Panc1 (cell line): ENCODE results near the gene RBM24. TPM values are rescaled to one million over a fixed set of nuclear protein-coding genes. Genes with fewer than 3 reads are reported as not detected.

Experiments
- ATAC-seq: fragments of 200-7000 bp; cut with Tn5 transposase; 2 replicates; pipeline ENCODE4 v1.9.1; 2020; ENCODE audit warnings: mild to moderate bottlenecking, moderate library complexity
- BruUV-seq: library from RNA; stranded (reverse); fragments of 400-500 nt; replicated peaks from 2 replicates; lab custom pipeline; 2021; lab: Mats Ljungman, UMichigan
- CTCF ChIA-PET: fragments of 300-600 bp; sonication (Branson Sonifier 250); formaldehyde crosslinking; loops from one replicate; lab custom pipeline; 2022; ENCODE audit warnings: antibody characterized with exemption; lab: Charles Lee
- POLR2A ChIA-PET: fragments of 300-600 bp; sonication (Branson Sonifier 250); formaldehyde crosslinking; loops from one replicate; lab custom pipeline; 2022; ENCODE audit warnings: antibody characterized with exemption; lab: Charles Lee
- DNase-seq: peaks from one replicate; pipeline ENCODE4 v3.0.0-alpha.2; 2010; ENCODE audit warnings: low read depth, low spot score
- H3K27ac ChIP-seq: 2 replicates; pipeline ENCODE4 v1.5.1; 2011; ENCODE audit warnings: mild to moderate bottlenecking, low read length, inconsistent platforms
- H3K27me3 ChIP-seq: fragments of 200-500 bp; sonication (Bioruptor generic); 2 replicates; pipeline ENCODE4 v1.6.0; 2014; ENCODE audit warnings: low read length, inconsistent platforms; ENCODE audit not compliant: control insufficient read depth, insufficient read depth
- H3K36me3 ChIP-seq: fragments of 200-500 bp; sonication (Bioruptor generic); 2 replicates; pipeline ENCODE4 v1.5.1; 2014; ENCODE audit warnings: inconsistent platforms, mild to moderate bottlenecking, low read length, moderate library complexity; ENCODE audit not compliant: control insufficient read depth, insufficient read depth
- H3K4me1 ChIP-seq: 2 replicates; pipeline ENCODE4 v1.5.1; 2011; ENCODE audit warnings: inconsistent platforms, mild to moderate bottlenecking, low read length, moderate library complexity; ENCODE audit not compliant: control insufficient read depth, insufficient read depth
- H3K4me3 ChIP-seq, 2 experiments: 2 replicates each; pipeline ENCODE4 v1.5.1; 2011 to 2012; ENCODE audit warnings: low read depth in 2 of 2, low read length in 2 of 2, mild to moderate bottlenecking in 2 of 2, inconsistent platforms in 1 of 2, moderate library complexity in 1 of 2
- H3K9me3 ChIP-seq: fragments of 200-500 bp; sonication (Bioruptor generic); 2 replicates; pipeline ENCODE4 v1.5.1; 2014; ENCODE audit warnings: low read depth, mild to moderate bottlenecking, inconsistent platforms, low read length, moderate library complexity; ENCODE audit not compliant: control insufficient read depth, insufficient read depth
- CTCF ChIP-seq: fragments of 450-650 bp; IDR thresholded peaks from 2 replicates; pipeline ENCODE4 v1.5.1; 2017; ENCODE audit warnings: mild to moderate bottlenecking
- POLR2AphosphoS5 ChIP-seq: IDR thresholded peaks from 2 replicates; pipeline ENCODE4 v1.6.1; 2012; ENCODE audit warnings: mild to moderate bottlenecking, low read depth, low read length, moderate library complexity
- SIN3A ChIP-seq: IDR thresholded peaks from 2 replicates; pipeline ENCODE4 v1.6.1; 2012; ENCODE audit warnings: low read depth, mild to moderate bottlenecking, low read length, moderate library complexity, borderline replicate concordance; ENCODE audit not compliant: insufficient read depth
- TCF7L2 ChIP-seq: IDR thresholded peaks from 2 replicates; pipeline ENCODE4 v1.6.1; 2011; ENCODE audit warnings: mild to moderate bottlenecking, low read depth, low read length, inconsistent platforms
- in situ Hi-C: cut with HindIII; loops from 2 replicates; pipeline ENCODE4 v1.10.0; 2016; ENCODE audit warnings: low sequenced_read_pairs, low pct_unique_long_range_greater_than_20kb
- intact Hi-C: fragments of 100-400 bp; cut with micrococcal nuclease; formaldehyde crosslinking; loops from one replicate; pipeline ENCODE4 v1.10.0; 2022; ENCODE audit not compliant: unreplicated experiment
- total RNA-seq: library from RNA; stranded (reverse); gene quantifications from one replicate; pipeline ENCODE4 v1.2.1, GENCODE V29; 2021; ENCODE audit not compliant: unreplicated experiment
- TF ChIP-seq, protein P1 (sequence below), 2 experiments: IDR thresholded peaks; 2 replicates each; pipeline ENCODE4 v1.6.1; 2011 to 2012; ENCODE audit warnings: low read depth in 2 of 2, control low read depth in 1 of 2, low read length in 1 of 2, mild to moderate bottlenecking in 1 of 2, moderate library complexity in 1 of 2; ENCODE audit not compliant: insufficient read depth in 1 of 2

RBM24 gene
- total RNA-seq, 1 experiment from 2014 or later = 23.0 TPM

- no peaks in the 10 kb centered on the region for H3K27me3 ChIP-seq
- intact Hi-C loops (no loop called here), in situ Hi-C loops (no loop called here)
- ChIA-PET POLR2A (no interaction called here), CTCF (no interaction called here)
- no peak for ATAC-seq
- BruUV-seq = TSS peak; percentile 56
- no peak for TF ChIP-seq SIN3A
- no peak for TF ChIP-seq TCF7L2
- TF ChIP-seq CTCF = no peak
- TF ChIP-seq, protein P1, sequence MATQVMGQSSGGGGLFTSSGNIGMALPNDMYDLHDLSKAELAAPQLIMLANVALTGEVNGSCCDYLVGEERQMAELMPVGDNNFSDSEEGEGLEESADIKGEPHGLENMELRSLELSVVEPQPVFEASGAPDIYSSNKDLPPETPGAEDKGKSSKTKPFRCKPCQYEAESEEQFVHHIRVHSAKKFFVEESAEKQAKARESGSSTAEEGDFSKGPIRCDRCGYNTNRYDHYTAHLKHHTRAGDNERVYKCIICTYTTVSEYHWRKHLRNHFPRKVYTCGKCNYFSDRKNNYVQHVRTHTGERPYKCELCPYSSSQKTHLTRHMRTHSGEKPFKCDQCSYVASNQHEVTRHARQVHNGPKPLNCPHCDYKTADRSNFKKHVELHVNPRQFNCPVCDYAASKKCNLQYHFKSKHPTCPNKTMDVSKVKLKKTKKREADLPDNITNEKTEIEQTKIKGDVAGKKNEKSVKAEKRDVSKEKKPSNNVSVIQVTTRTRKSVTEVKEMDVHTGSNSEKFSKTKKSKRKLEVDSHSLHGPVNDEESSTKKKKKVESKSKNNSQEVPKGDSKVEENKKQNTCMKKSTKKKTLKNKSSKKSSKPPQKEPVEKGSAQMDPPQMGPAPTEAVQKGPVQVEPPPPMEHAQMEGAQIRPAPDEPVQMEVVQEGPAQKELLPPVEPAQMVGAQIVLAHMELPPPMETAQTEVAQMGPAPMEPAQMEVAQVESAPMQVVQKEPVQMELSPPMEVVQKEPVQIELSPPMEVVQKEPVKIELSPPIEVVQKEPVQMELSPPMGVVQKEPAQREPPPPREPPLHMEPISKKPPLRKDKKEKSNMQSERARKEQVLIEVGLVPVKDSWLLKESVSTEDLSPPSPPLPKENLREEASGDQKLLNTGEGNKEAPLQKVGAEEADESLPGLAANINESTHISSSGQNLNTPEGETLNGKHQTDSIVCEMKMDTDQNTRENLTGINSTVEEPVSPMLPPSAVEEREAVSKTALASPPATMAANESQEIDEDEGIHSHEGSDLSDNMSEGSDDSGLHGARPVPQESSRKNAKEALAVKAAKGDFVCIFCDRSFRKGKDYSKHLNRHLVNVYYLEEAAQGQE (IDR thresholded peaks at IDR 0.05; ENCODE audit: insufficient read depth in 1 of 2, low read depth in 2 of 2, low read length in 1 of 2) = no peak
- TF ChIP-seq POLR2AphosphoS5 = no peak
- H3K4me1 ChIP-seq = no peaks in the 10 kb centered on the region
- no peak for DNase-seq
- no peaks in the 10 kb centered on the region for H3K9me3 ChIP-seq
- peaks cover 15% of the 10 kb centered on the region for H3K36me3 ChIP-seq
- H3K4me3 ChIP-seq = no peak overlapping the region
- no peak overlapping the region for H3K27ac ChIP-seq
Measured at GRCh38 chr6:17292600-17293133, 11.5 kb downstream of the RBM24 start.

- no peak for ATAC-seq
- no peak overlapping the region for H3K4me3 ChIP-seq
- peaks cover 15% of the 10 kb centered on the region for H3K36me3 ChIP-seq
- POLR2A ChIA-PET = no interaction called here
- H3K27me3 ChIP-seq = no peaks in the 10 kb centered on the region
- no peak for DNase-seq
- no peak overlapping the region for H3K27ac ChIP-seq
- BruUV-seq = no TSS peak
- CTCF ChIA-PET = no interaction called here
- TF ChIP-seq, protein P1 (IDR thresholded peaks at IDR 0.05; ENCODE audit: insufficient read depth in 1 of 2, low read depth in 2 of 2, low read length in 1 of 2) = no peak
- TF ChIP-seq POLR2AphosphoS5 = no peak
- no peak for TF ChIP-seq SIN3A
- in situ Hi-C loops = no loop called here
- no peaks in the 10 kb centered on the region for H3K9me3 ChIP-seq
- H3K4me1 ChIP-seq = no peaks in the 10 kb centered on the region
- intact Hi-C loops = no loop called here
Measured at GRCh38 chr6:17293395-17293794, 12.2 kb downstream of the RBM24 start.
